Measurements from ENCODE around the gene HSPB2.

The HSPB2 gene

DNA sequence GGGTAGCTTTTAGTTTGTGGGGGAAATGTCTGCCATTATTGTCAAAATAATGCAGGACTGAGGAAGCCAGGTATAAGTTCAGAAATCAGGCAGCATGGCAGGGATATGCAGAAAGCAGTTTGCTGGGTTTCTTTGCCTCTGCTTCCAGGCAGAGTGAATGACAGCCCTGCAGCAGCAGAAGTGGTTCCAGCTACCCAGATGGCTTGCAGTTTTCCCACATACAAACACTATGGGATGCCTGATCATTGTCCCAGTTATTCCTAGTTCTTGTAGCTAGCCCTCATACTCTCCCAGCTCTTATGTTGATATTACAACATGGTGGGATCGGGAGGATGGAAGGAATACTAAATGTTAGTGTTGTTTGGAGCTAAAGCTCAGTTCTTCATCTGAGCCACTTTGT, 21.8 kb downstream of the HSPB2 start:
- H3K4me3 ChIP-seq (ENCODE audit: low read depth, low read length) = no peak overlapping the region
- DNase-seq (ENCODE audit: low read depth) = no peak
- TF ChIP-seq POLR2A (IDR thresholded peaks at IDR 0.05; ENCODE audit: extremely low read depth, insufficient read length) (no peak), MAX (IDR thresholded peaks at IDR 0.05; ENCODE audit: low read depth, low read length) (no peak), MYC (IDR thresholded peaks at IDR 0.05; ENCODE audit: low read depth, low read length) (no peak)
- TF ChIP-seq, protein P1, sequence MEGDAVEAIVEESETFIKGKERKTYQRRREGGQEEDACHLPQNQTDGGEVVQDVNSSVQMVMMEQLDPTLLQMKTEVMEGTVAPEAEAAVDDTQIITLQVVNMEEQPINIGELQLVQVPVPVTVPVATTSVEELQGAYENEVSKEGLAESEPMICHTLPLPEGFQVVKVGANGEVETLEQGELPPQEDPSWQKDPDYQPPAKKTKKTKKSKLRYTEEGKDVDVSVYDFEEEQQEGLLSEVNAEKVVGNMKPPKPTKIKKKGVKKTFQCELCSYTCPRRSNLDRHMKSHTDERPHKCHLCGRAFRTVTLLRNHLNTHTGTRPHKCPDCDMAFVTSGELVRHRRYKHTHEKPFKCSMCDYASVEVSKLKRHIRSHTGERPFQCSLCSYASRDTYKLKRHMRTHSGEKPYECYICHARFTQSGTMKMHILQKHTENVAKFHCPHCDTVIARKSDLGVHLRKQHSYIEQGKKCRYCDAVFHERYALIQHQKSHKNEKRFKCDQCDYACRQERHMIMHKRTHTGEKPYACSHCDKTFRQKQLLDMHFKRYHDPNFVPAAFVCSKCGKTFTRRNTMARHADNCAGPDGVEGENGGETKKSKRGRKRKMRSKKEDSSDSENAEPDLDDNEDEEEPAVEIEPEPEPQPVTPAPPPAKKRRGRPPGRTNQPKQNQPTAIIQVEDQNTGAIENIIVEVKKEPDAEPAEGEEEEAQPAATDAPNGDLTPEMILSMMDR (IDR thresholded peaks at IDR 0.05; ENCODE audit: low read depth, low read length) = no peak

DNA sequence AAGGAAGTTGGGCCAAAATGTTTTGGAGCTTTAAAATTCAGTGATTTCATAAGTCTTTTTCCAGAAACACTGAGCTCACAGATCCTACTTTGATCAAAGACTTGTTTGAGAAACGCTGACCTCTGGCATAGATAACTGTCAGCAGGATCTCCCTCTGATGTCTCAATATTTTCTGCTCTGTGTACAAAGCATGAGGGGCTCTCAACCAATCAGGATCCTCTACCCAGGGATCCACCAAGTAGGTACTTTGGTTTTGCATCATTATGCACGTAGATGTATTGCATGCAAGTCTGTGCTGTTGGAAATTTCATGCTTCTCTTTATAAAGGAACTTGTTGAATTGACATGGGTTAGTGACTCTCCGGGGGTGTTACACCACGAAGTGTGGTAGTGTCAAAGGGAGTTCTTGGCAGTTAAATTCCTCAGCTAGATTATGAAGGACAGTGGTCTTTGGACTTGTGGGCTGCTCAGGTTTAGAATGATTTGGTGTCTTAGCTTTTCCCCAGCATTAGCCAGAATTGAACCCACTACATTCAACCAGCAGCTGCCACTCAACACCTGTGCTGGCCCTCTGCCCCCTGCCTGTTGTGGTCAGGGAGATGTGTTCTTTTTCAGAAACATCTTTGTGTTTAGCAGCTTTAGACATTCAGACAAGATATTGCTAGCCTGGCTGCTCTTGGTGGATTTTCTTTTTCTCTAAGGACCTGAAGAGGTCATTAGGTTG, 22.9 kb downstream of the HSPB2 start:
- peak overlapping the region; percentile 62 for H3K4me3 ChIP-seq (ENCODE audit: low read depth, low read length)
- no peak for TF ChIP-seq POLR2A (IDR thresholded peaks at IDR 0.05; ENCODE audit: extremely low read depth, insufficient read length)
- TF ChIP-seq, protein P1 (IDR thresholded peaks at IDR 0.05; ENCODE audit: low read depth, low read length) = no peak
- TF ChIP-seq MAX (IDR thresholded peaks at IDR 0.05; ENCODE audit: low read depth, low read length) = no peak
- TF ChIP-seq MYC (IDR thresholded peaks at IDR 0.05; ENCODE audit: low read depth, low read length) = no peak
- DNase-seq (ENCODE audit: low read depth) = peak; percentile 70

GRCh38 chr11:111936040-111936540, 23.6 kb downstream of the HSPB2 start:
- peak overlapping the region; percentile 62 for H3K4me3 ChIP-seq (ENCODE audit: low read depth, low read length)
- TF ChIP-seq POLR2A (IDR thresholded peaks at IDR 0.05; ENCODE audit: extremely low read depth, insufficient read length) = no peak
- TF ChIP-seq, protein P1 (IDR thresholded peaks at IDR 0.05; ENCODE audit: low read depth, low read length) = no peak
- no peak for DNase-seq (ENCODE audit: low read depth)

GRCh38 chr11:111937461-111937769, 24.9 kb downstream of the HSPB2 start:
- TF ChIP-seq MYC (IDR thresholded peaks at IDR 0.05; ENCODE audit: low read depth, low read length) = no peak
- no peak for TF ChIP-seq MAX (IDR thresholded peaks at IDR 0.05; ENCODE audit: low read depth, low read length)
- TF ChIP-seq POLR2A (IDR thresholded peaks at IDR 0.05; ENCODE audit: extremely low read depth, insufficient read length) = no peak
- TF ChIP-seq, protein P1 (IDR thresholded peaks at IDR 0.05; ENCODE audit: low read depth, low read length) = no peak
- peak overlapping the region; percentile 62 for H3K4me3 ChIP-seq (ENCODE audit: low read depth, low read length)
- DNase-seq (ENCODE audit: low read depth) = no peak

DNA sequence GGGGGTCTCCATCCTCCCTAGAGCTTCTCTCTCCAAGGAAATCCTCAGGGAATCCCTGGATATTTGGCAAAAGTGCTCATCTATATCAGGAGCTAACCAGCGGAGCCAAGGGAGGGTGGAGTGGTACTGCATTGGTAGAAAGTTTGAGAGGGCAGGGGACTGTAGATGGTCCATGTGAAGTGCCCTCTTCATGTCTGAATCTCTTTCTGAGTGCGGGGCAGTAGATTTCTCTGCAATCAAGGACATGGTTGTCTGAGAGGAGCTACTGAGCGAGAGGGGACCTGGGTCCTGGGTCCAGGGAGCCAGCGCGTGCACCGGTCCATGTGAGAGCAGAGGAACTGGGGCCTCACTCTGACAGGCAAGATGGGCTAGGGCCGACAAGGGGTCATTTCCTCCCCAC, 25.3 kb downstream of the HSPB2 start:
- no peak for TF ChIP-seq MYC (IDR thresholded peaks at IDR 0.05; ENCODE audit: low read depth, low read length)
- TF ChIP-seq, protein P1 (IDR thresholded peaks at IDR 0.05; ENCODE audit: low read depth, low read length) = no peak
- peak overlapping the region; percentile 62 for H3K4me3 ChIP-seq (ENCODE audit: low read depth, low read length)
- peak; percentile 30 for DNase-seq (ENCODE audit: low read depth)

DNA sequence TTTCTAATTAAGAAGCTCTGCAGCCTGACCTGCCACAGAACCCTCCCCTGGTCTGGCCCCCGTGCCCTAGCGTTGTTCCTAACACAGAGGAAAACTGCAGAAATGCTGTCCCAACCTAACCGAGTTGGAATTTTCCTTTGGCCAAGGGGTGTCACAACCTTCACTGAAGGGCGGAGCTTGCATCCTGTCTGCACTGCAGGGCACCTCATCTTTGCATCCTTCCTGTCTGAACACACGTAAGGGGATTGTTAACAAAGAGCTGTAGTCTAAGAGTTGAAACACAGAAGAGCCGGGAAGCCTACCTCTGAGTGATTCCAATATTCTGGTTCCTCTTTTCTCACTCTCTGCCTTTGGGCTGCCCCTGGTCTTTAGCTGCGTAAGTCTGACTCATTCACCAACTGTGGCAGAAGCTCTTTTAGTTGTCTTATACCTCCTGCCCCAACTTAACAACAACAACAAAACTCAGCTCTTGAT, 26.2 kb downstream of the HSPB2 start:
- DNase-seq (ENCODE audit: low read depth) = peak; percentile 93
- peak overlapping the region; percentile 62 for H3K4me3 ChIP-seq (ENCODE audit: low read depth, low read length)
- TF ChIP-seq, protein P1 (IDR thresholded peaks at IDR 0.05; ENCODE audit: low read depth, low read length) = no peak
- peak; percentile 5; the same call in 1 of the 2 replicates for TF ChIP-seq MYC (IDR thresholded peaks at IDR 0.05; ENCODE audit: low read depth, low read length)
